Measurements from ENCODE around the gene ZNF462. TPM values are rescaled to one million over a fixed set of nuclear protein-coding genes. Genes with fewer than 3 reads are reported as not detected.

Gene ZNF462
- total RNA-seq, 2 donors from 2014 or later = 20.9 to 30.5 TPM

GRCh38 chr9:106828965-106829364 lies 34.0 kb upstream of the ZNF462 start:
- Histone ChIP-seq H3K36me3 (no peaks in the 10 kb centered on the region), H3K9me3 (peaks cover 0 to 5% of the 10 kb centered on the region in 2 donors), H3K4me3 (no peak overlapping the region), H3K4me1 (peaks cover 0 to 15% of the 10 kb centered on the region in 2 donors), H3K27ac (no peak overlapping the region), H3K27me3 (no peaks in the 10 kb centered on the region)
- DNase-seq (ENCODE audit: low spot score) = no peak
- TF ChIP-seq CTCF (IDR thresholded peaks at IDR 0.05) = no peak

- no peaks in the 10 kb centered on the region for H3K36me3 ChIP-seq
- H3K4me3 ChIP-seq = no peak overlapping the region
- no peak for DNase-seq (ENCODE audit: low spot score)
- peaks cover 0 to 15% of the 10 kb centered on the region in 2 donors for H3K4me1 ChIP-seq
- peaks cover 0 to 5% of the 10 kb centered on the region in 2 donors for H3K9me3 ChIP-seq
- H3K27me3 ChIP-seq = no peaks in the 10 kb centered on the region
- TF ChIP-seq CTCF (IDR thresholded peaks at IDR 0.05) = no peak
- H3K27ac ChIP-seq = peak overlapping the region; percentile 37 to 70
Measured at GRCh38 chr9:106829666-106830408, 33.1 kb upstream of the ZNF462 start.

- peak overlapping the region; percentile 37 to 70 for H3K27ac ChIP-seq
- no peak overlapping the region for H3K4me3 ChIP-seq
- H3K27me3 ChIP-seq = no peaks in the 10 kb centered on the region
- no peaks in the 10 kb centered on the region for H3K36me3 ChIP-seq
- DNase-seq (ENCODE audit: low spot score) = no peak
- no peak for TF ChIP-seq CTCF (IDR thresholded peaks at IDR 0.05)
- peaks cover 0 to 5% of the 10 kb centered on the region in 2 donors for H3K9me3 ChIP-seq
- peaks cover 0 to 15% of the 10 kb centered on the region in 2 donors for H3K4me1 ChIP-seq
Measured at GRCh38 chr9:106830527-106831150, 32.3 kb upstream of the ZNF462 start.

GRCh38 chr9:106834888-106835287 lies 28.1 kb upstream of the ZNF462 start:
- TF ChIP-seq CTCF (IDR thresholded peaks at IDR 0.05) = no peak
- no peaks in the 10 kb centered on the region for H3K36me3 ChIP-seq
- no peak overlapping the region for H3K4me3 ChIP-seq
- no peak overlapping the region for H3K27ac ChIP-seq
- H3K9me3 ChIP-seq = peaks cover 0 to 5% of the 10 kb centered on the region in 2 donors
- peaks cover 0 to 10% of the 10 kb centered on the region in 2 donors for H3K4me1 ChIP-seq
- H3K27me3 ChIP-seq = no peaks in the 10 kb centered on the region
- no peak for DNase-seq (ENCODE audit: low spot score)

- Histone ChIP-seq H3K4me3 (no peak overlapping the region), H3K4me1 (peaks cover 0 to under 1% of the 10 kb centered on the region in 2 donors), H3K9me3 (peaks cover 0 to 5% of the 10 kb centered on the region in 2 donors), H3K36me3 (no peaks in the 10 kb centered on the region), H3K27ac (no peak overlapping the region), H3K27me3 (no peaks in the 10 kb centered on the region)
- TF ChIP-seq CTCF (IDR thresholded peaks at IDR 0.05) = no peak
- DNase-seq (ENCODE audit: low spot score) = no peak
Measured at GRCh38 chr9:106835840-106836239, 27.1 kb upstream of the ZNF462 start.

Measured in right atrium auricular region (tissue), 2 donors.